GM18502 (cell line): Measurements from ENCODE around the gene PTDSS2.

Source experiments
- ATAC-seq: cut with Tn5 transposase; IDR thresholded peaks from one replicate; pipeline ENCODE4 v1.9.1; 2021; ENCODE audit warnings: mild to moderate bottlenecking; ENCODE audit not compliant: unreplicated experiment, poor library complexity

Gene PTDSS2

GRCh38 chr11:538431-539051 lies 88.5 kb downstream of the PTDSS2 start:
- no peak for ATAC-seq

GRCh38 chr11:539971-540481 lies 89.9 kb downstream of the PTDSS2 start:
- no peak for ATAC-seq
